Osteoblast (primary cell): ENCODE results near the gene RPL10A. TPM values are rescaled to one million over a fixed set of nuclear protein-coding genes. Genes with fewer than 3 reads are reported as not detected.

Experiments used
- DNase-seq: peaks from one replicate; pipeline ENCODE4 v3.0.0; 2011; ENCODE audit warnings: low spot score, mixed read lengths; ENCODE audit not compliant: insufficient read length; ENCODE audit errors: missing footprints
- H2AFZ ChIP-seq: 2 replicates; pipeline ENCODE4 v1.6.0; 2011; ENCODE audit warnings: mild to moderate bottlenecking, low read length
- H3K27ac ChIP-seq: 2 replicates; pipeline ENCODE4 v1.5.1; 2011; ENCODE audit warnings: mild to moderate bottlenecking, low read depth, low read length, moderate library complexity
- H3K27me3 ChIP-seq: 2 replicates; pipeline ENCODE4 v1.6.0; 2012; ENCODE audit warnings: mild to moderate bottlenecking, control low read depth, inconsistent platforms, low read length, moderate library complexity; ENCODE audit not compliant: insufficient read depth
- H3K36me3 ChIP-seq: 2 replicates; pipeline ENCODE4 v1.5.1; 2011; ENCODE audit warnings: mild to moderate bottlenecking, low read length, control low read depth, moderate library complexity; ENCODE audit not compliant: insufficient read depth
- H3K4me1 ChIP-seq: 2 replicates; pipeline ENCODE4 v1.5.1; 2011; ENCODE audit warnings: mild to moderate bottlenecking, low read length, control low read depth, moderate library complexity; ENCODE audit not compliant: insufficient read depth
- H3K4me2 ChIP-seq: 2 replicates; pipeline ENCODE4 v1.6.0; 2011; ENCODE audit warnings: mild to moderate bottlenecking, low read length; ENCODE audit not compliant: insufficient read depth
- H3K4me3 ChIP-seq: fragments of 200-600 bp; sonication (generic); 3 replicates; pipeline ENCODE4 v1.5.1; 2012; ENCODE audit warnings: mild to moderate bottlenecking, low read length, inconsistent platforms; ENCODE audit not compliant: insufficient read depth
- H3K79me2 ChIP-seq: 2 replicates; pipeline ENCODE4 v1.6.0; 2012; ENCODE audit warnings: mild to moderate bottlenecking, low read length, control low read depth, inconsistent platforms; ENCODE audit not compliant: insufficient read depth
- H3K9me3 ChIP-seq: 2 replicates; pipeline ENCODE4 v1.5.1; 2011; ENCODE audit warnings: low read depth, low read length, control low read depth
- H4K20me1 ChIP-seq: 2 replicates; pipeline ENCODE4 v1.6.0; 2012; ENCODE audit warnings: mild to moderate bottlenecking, low read length, control low read depth; ENCODE audit not compliant: insufficient read depth
- total RNA-seq: library from RNA; depleted of rRNA; stranded (reverse); fragments of >200 nt; gene quantifications from 2 replicates; pipeline ENCODE4 v1.2.3, GENCODE V29; 2012
- TF ChIP-seq, protein P1 (sequence below): IDR thresholded peaks from 2 replicates; pipeline ENCODE4 v1.5.1; 2011; ENCODE audit warnings: mild to moderate bottlenecking, low read depth, low read length, moderate library complexity; ENCODE audit errors: extremely low read depth

RPL10A gene
- total RNA-seq, 1 donor = 1,373 TPM

DNA sequence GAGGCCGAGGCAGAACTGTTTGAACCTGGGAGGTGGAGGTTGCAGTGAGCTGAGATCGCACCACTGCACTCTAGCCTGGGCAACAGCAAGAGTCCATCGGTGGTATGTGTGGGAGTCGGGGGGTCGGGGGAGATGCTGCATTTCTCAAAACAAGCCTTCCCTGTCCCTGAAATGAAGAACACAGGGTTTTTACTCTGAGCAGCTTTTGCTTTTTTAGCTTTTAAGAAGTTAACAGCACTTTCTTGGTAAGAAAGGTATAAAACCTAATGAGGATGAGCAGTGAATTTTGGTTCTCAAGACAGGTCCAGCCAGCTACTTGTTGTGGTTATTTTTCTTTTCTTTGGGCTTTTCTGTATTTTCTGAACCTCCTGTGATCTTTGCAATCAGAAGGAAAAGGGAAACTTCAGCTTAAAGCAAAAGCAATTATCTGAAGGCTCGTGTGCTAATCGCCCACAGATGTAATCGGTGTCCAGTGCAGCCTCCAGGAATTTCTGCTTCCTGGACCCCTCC is 3.7 kb downstream of the RPL10A start:
- TF ChIP-seq, protein P1, sequence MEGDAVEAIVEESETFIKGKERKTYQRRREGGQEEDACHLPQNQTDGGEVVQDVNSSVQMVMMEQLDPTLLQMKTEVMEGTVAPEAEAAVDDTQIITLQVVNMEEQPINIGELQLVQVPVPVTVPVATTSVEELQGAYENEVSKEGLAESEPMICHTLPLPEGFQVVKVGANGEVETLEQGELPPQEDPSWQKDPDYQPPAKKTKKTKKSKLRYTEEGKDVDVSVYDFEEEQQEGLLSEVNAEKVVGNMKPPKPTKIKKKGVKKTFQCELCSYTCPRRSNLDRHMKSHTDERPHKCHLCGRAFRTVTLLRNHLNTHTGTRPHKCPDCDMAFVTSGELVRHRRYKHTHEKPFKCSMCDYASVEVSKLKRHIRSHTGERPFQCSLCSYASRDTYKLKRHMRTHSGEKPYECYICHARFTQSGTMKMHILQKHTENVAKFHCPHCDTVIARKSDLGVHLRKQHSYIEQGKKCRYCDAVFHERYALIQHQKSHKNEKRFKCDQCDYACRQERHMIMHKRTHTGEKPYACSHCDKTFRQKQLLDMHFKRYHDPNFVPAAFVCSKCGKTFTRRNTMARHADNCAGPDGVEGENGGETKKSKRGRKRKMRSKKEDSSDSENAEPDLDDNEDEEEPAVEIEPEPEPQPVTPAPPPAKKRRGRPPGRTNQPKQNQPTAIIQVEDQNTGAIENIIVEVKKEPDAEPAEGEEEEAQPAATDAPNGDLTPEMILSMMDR = no peak
- no peak for DNase-seq
- peak overlapping the region; percentile 19 for H3K27ac ChIP-seq

DNA sequence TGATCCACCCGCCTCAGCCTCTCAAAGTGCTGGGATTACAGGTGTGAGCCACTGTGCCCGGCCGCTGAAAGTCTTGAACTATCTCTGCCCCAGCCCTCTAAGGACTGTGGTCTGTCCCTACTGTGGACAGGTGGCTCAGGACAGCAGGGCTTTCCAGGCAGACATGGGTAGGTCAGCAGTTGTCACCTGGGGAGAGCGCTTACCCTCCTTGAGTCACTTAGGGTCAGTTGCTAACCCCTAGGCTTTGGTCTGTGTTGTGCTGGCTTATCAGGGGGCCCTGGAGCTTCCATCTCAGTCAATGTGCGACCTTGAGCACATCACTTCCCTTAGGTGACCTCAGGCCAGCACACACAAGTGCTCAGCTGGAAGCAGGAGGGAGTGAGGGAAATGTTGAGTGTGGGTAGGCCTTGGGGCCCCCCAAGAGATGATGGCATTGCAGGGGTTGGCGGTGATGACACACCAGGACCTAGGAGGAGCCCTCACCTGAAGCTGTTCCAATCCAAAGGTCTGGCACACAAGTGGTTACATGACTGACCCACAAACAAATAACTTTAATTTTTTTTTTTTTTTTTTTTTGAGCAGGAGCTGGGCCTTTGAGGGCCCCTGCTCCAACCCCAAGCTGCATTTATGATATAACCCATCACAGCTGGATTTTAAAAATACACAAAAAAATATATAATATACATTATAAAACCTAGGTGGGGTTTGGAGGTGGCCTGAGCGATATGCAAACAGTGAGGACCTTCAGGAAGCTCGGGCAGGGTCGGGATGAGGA is 5.1 kb downstream of the RPL10A start:
- Histone ChIP-seq H3K27ac (no peak overlapping the region), H3K36me3 (peaks cover 57% of the 10 kb centered on the region)
- TF ChIP-seq, protein P1 = no peak

More for the DNA sequence above, 3.7 kb downstream of the RPL10A start:
- peaks cover 47% of the 10 kb centered on the region for H4K20me1 ChIP-seq
- peaks cover 30% of the 10 kb centered on the region for H3K79me2 ChIP-seq
- no peaks in the 10 kb centered on the region for H3K27me3 ChIP-seq
- H3K4me2 ChIP-seq = no peak overlapping the region
- no peak overlapping the region for H3K4me3 ChIP-seq
- H3K4me1 ChIP-seq = peaks cover 24% of the 10 kb centered on the region
- H3K9me3 ChIP-seq = no peaks in the 10 kb centered on the region
- no peak overlapping the region for H2AFZ ChIP-seq
- H3K36me3 ChIP-seq = peaks cover 50% of the 10 kb centered on the region

DNA sequence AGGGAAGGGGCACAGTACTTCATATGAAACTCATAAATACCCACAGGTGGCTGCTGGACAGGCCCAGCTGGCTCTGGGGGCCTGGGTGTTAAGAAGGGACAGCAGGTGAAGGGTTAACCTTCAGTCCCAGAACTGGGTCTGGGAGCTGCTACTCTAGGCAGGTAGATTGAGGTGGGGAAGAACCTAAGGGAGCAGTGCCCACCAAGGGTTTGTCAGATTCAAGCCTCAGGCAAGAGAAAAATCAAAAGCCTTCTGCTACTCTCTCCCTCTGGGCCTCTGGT is 5.6 kb downstream of the RPL10A start:
- H3K27ac ChIP-seq = no peak overlapping the region
- H3K79me2 ChIP-seq = peaks cover 24% of the 10 kb centered on the region
- H3K27me3 ChIP-seq = no peaks in the 10 kb centered on the region
- no peak for DNase-seq
- H4K20me1 ChIP-seq = peaks cover 42% of the 10 kb centered on the region
- no peak overlapping the region for H3K4me2 ChIP-seq
- peaks cover 57% of the 10 kb centered on the region for H3K36me3 ChIP-seq
- no peak overlapping the region for H3K4me3 ChIP-seq
- H3K9me3 ChIP-seq = no peaks in the 10 kb centered on the region
- H3K4me1 ChIP-seq = peaks cover 19% of the 10 kb centered on the region
- TF ChIP-seq, protein P1 = no peak
- no peak overlapping the region for H2AFZ ChIP-seq

More for the DNA sequence above, 5.1 kb downstream of the RPL10A start:
- Histone ChIP-seq H3K9me3 (no peaks in the 10 kb centered on the region), H3K79me2 (peaks cover 29% of the 10 kb centered on the region), H3K4me2 (no peak overlapping the region), H2AFZ (no peak overlapping the region), H3K27me3 (no peaks in the 10 kb centered on the region), H3K4me3 (no peak overlapping the region), H3K4me1 (peaks cover 19% of the 10 kb centered on the region), H4K20me1 (peaks cover 47% of the 10 kb centered on the region)
- peak; percentile 77 for DNase-seq

DNA sequence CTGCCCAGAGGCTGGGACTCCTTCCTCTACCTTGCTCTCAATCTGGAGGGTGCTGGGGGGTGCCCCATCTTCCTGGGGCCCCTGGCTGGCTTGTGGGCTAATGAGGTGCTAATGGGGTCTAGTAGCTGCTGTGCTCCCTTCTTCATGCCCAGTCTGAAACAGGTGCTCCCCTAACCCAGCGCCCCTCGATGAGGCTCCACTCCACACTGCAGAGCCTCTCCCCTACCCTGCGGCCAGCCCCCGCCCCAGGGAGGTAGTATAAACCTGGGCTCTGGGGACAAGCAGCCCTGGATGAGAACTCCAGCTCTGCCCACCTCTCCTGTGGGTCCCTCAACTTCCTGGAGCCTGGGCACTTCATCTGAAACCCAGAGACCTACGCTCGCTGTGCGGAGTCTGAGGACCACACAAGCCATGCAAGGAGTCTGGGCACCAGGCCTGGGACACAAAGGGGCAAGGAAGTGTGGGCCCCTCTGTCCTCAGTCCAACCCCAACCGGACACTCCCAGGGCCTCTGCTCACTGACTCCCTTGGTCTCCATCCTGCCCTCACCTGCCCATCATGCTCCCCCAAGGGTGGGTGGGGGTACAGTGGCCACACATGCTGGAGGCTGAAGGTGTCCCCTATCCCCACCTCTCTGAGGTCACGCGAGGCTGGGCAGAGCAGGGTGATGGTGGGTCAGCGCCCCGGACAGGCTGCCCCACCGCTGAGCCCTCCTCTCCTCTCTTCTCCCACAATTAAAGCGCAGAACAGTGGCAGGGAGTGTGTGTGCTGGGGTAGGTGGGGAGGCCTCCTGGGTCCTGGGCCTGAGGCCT is 6.1 kb downstream of the RPL10A start:
- H4K20me1 ChIP-seq = peaks cover 36% of the 10 kb centered on the region
- H3K36me3 ChIP-seq = peaks cover 52% of the 10 kb centered on the region
- peaks cover 18% of the 10 kb centered on the region for H3K79me2 ChIP-seq
- DNase-seq = peak; percentile 69
- H3K4me2 ChIP-seq = no peak overlapping the region
- no peak overlapping the region for H2AFZ ChIP-seq
- H3K27ac ChIP-seq = no peak overlapping the region
- no peak overlapping the region for H3K4me3 ChIP-seq
- peaks cover 19% of the 10 kb centered on the region for H3K4me1 ChIP-seq
- H3K9me3 ChIP-seq = no peaks in the 10 kb centered on the region
- TF ChIP-seq, protein P1 = no peak
- H3K27me3 ChIP-seq = no peaks in the 10 kb centered on the region
